AG09309 (cell line): ENCODE results near the gene RMND1.

Experiments
- DNase-seq: peaks from one replicate; pipeline ENCODE4 v3.0.0-alpha.2; 2010; ENCODE audit warnings: low read depth
- H3K4me3 ChIP-seq: 2 replicates; pipeline ENCODE4 v1.5.1; 2011; ENCODE audit warnings: mild to moderate bottlenecking, low read depth, low read length, moderate library complexity; ENCODE audit not compliant: control insufficient read depth
- CTCF ChIP-seq: IDR thresholded peaks from 2 replicates; pipeline ENCODE4 v1.5.1; 2011; ENCODE audit warnings: mild to moderate bottlenecking, low read depth, low read length, inconsistent platforms; ENCODE audit not compliant: insufficient read depth, control insufficient read depth; ENCODE audit errors: missing control alignments

Gene RMND1

DNA sequence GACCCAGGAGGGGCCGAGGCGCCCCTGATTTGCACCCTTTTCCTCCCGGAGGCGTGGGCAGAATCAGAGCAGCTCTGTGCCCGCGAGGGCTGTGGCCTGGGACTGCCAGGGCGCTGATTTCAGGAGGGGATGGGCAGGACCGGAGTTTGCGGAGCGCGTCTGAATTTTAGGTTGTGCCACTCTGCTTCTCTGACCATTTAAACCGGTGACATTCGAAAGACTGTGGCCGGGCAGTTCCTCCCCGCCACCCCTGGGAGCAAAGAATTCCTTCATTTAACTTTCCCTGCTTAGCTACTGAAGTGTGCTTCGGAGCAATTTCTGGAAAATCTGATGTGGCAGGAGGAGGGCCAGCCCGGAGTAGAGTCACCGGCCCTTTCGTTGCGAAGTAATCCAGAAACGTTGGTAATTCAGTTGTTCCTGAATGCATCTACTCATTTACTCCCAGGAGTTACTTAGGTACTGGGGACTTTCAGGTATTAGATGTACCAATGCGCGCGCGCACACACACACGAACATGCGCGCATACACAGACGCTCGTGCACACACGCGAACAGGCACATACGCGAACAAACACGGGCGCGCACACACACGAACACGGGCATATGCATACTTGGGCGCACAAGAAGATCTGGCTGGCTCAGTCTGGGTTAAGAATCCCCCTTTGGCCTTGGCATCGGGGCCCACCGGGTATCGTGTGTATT is 42.5 kb upstream of the RMND1 start:
- TF ChIP-seq CTCF, result no peak
- H3K4me3 ChIP-seq, result peak overlapping the region; percentile 65
- DNase-seq, result no peak

GRCh38 chr6:151493804-151494234 is 41.9 kb upstream of the RMND1 start, which contains the start of gene CCDC170:
Gene CCDC170 (plus strand): TSS chr6:151494017. CDS start chr6:151494129, 112 bp downstream.
- TF ChIP-seq CTCF, result no peak
- DNase-seq, result no peak
- H3K4me3 ChIP-seq, result peak within 1 kb of the TSS; percentile 65

GRCh38 chr6:151493161-151493803 is 41.4 kb upstream of the RMND1 start:
- H3K4me3 ChIP-seq, result peak overlapping the region; percentile 65
- DNase-seq, result no peak
- TF ChIP-seq CTCF, result no peak

DNA sequence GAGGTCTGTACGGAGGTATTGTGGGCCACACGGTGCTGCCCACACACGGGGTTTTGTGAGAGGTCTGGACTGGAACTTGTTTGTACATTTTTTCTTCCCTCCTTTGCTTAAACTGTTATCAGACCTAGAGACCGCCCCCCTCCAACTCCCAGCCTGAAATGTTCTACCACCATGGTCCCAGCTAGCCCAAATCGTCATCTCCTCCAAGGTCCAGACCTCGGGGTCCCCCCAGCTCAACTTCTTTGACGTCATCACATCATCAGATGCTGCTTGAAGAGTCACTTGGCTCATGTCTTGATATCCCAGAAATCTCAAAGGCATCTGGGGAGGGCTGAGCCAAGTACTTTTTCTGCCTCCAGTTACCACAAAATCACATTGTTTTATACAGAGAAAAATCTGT is 39.1 kb upstream of the RMND1 start:
- no peak overlapping the region for H3K4me3 ChIP-seq
- no peak for TF ChIP-seq CTCF
- DNase-seq, result no peak

- no peak for TF ChIP-seq CTCF
- no peak overlapping the region for H3K4me3 ChIP-seq
- DNase-seq, result no peak
Observed at GRCh38 chr6:151488226-151488625, 36.3 kb upstream of the RMND1 start.

DNA sequence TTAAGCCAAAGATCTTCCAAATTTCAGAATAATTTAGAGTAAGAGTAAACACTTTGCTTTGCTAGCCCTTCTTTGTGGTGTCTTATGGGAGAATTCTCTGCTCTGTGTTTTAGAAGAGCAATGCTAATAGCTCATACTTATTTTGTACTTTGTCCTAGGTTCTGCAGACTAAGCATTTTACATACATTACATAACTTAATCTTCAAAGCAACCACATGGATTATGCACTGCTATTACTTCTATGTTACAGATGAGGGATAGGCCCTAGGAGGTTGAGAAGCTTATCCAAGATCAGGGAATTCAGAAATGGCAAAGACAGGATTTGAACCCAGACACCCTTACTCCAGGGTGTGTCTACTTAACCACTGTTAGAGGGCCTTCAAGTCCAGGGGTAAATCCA is 32.1 kb upstream of the RMND1 start:
- no peak for DNase-seq
- no peak overlapping the region for H3K4me3 ChIP-seq
- no peak for TF ChIP-seq CTCF
